NCI-H345 treated with DMSO at 0.1 percent for 48 hours (cell line): ENCODE results near the gene CIDEB.

Source experiments
- DNase-seq: peaks from one replicate; lab custom pipeline; 2025; ENCODE audit not compliant: unreplicated experiment; lab: John Stamatoyannopoulos, UW

Gene CIDEB

DNA sequence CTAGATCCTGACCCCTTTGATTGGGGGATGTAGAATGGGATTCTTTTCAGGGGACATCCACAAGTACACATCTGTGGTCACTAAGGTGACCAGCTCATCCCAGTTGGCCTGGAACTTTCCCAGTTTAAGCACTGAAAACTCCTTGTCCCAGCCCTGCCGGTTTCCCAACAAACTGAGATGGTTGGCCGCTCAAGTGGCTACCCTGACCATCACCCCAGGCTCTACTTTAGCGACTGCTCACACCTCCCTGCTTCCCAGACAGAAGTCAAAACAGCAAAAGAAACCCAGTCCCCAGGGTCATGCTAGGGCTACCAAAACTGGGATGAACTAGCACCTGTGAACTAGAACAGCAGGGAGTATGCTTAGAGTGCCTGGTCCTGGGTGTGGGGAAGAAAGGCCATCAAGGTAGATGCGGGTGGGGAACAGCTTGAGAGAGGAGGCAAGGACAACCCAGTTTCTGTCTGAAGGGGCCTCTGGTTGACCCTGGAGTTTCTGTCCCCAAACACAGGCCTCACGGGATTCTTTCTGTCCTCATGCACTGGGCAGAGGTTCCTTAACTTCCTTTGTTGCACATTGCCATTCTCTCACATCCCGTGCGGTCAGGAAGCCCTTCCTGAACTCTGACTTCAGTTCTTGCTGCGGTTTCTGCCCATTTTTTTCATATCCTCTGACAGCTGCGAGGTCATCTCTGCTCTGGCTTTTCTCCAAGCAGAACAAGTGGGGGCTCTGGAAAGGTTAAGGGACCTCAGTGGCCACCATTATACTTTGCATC, 5.1 kb upstream of the CIDEB start:
- DNase-seq, result no peak

DNA sequence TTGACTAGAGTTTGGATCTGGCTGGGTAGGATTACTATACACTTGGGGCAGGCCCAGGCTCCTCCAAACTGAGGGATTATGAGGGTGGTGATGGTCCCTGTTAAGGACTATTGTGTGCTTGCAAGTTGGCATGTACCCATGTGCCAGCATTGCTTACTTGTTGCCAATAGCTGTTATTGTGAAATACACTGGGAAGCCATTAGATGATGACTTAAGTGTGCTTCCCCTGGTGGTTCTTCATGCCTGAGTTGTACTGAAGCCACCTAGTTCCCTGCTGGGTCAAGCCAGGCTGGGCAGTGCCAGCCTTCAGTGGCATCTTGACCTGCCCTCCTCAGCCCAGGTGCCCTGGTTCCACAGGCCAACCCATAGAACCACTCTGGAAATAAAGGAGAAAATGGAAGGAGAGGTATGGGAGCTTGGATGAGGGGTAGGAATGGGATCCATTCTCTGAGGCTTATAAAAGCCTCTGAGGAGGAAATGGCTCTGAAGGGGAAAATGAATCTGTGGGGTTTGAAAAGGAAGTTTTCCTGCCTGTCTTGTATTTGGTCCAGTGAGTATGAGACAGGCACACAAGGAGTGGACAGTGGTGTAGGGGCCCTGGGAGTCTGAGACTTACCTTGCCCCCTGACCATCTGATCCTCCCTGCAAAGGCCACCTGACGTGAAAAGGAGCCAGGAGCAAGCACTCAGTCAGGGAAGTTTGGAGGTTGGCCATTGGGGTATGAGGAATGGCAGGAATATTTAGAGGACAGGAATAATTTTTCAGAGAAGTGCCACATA, 4.2 kb upstream of the CIDEB start:
- DNase-seq, result no peak

DNA sequence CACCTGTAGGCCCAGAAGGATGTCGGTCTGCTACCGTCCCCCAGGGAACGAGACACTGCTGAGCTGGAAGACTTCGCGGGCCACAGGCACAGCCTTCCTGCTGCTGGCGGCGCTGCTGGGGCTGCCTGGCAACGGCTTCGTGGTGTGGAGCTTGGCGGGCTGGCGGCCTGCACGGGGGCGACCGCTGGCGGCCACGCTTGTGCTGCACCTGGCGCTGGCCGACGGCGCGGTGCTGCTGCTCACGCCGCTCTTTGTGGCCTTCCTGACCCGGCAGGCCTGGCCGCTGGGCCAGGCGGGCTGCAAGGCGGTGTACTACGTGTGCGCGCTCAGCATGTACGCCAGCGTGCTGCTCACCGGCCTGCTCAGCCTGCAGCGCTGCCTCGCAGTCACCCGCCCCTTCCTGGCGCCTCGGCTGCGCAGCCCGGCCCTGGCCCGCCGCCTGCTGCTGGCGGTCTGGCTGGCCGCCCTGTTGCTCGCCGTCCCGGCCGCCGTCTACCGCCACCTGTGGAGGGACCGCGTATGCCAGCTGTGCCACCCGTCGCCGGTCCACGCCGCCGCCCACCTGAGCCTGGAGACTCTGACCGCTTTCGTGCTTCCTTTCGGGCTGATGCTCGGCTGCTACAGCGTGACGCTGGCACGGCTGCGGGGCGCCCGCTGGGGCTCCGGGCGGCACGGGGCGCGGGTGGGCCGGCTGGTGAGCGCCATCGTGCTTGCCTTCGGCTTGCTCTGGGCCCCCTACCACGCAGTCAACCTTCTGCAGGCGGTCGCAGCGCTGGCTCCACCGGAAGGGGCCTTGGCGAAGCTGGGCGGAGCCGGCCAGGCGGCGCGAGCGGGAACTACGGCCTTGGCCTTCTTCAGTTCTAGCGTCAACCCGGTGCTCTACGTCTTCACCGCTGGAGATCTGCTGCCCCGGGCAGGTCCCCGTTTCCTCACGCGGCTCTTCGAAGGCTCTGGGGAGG, 3.1 kb upstream of the CIDEB start, which contains the start of gene LTB4R:
Gene LTB4R (plus strand): TSS at position 857 of the 959 bp plus-strand sequence. CDS start 4,150 bp downstream, outside the sequence.
- DNase-seq, result no peak

DNA sequence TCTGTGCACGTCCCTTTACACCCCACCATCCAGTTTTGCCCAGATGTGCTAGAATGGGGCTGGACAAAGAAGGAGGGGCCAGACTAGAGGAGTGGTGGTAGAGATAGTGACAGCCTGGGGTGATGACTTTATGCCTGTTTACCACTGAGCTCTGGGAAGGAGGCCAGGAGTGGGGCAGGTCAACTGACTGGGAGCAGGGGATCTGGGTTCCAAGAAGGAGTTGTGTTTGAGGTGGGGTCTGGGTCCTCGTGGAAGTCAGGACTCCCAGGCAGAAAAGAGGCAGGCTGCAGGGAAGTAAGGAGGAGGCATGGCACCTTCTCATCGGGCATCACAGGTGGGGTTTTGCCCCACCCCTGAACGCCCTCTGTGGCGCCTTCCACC, 2.5 kb upstream of the CIDEB start:
- DNase-seq, result no peak

DNA sequence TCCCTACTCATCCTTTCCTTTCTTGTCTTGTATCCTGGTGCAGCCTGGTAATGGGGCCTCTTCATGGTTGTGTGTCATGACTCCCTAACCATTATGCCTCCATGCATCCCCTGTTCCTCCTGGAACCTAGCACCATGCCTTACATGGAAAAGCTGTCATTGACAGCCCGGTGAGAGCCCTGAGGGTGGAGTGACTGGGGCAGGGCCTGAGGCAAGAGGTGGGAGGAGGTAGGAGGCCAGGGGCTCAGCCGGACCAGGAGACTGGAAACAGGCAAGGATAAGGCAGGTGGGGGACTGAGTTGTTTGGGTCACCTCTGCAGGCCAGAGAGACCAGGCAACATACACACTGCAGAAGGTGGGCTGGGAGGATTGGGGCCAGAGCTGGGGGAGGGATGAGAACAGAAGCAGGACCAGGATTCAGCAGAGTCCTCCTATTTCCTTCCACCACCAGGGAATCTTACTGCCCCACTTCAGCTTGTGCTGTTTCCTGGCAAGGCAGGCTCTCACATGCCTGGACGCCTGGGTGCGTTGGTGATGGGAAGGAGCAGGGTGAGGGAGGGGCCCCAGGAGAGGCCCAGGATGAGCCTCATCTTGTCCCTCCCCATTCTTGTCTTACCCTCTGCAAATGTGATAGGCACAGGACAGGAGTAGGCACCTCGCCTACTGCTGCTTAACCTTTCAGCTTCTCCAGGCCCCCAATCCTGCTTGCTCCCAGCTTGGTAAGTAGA, 1.9 kb upstream of the CIDEB start, which contains the start of gene LTB4R2:
Gene LTB4R2 (plus strand): TSS at position 603 of the 727 bp plus-strand sequence. CDS start 525 bp downstream, outside the sequence.
- no peak for DNase-seq

DNA sequence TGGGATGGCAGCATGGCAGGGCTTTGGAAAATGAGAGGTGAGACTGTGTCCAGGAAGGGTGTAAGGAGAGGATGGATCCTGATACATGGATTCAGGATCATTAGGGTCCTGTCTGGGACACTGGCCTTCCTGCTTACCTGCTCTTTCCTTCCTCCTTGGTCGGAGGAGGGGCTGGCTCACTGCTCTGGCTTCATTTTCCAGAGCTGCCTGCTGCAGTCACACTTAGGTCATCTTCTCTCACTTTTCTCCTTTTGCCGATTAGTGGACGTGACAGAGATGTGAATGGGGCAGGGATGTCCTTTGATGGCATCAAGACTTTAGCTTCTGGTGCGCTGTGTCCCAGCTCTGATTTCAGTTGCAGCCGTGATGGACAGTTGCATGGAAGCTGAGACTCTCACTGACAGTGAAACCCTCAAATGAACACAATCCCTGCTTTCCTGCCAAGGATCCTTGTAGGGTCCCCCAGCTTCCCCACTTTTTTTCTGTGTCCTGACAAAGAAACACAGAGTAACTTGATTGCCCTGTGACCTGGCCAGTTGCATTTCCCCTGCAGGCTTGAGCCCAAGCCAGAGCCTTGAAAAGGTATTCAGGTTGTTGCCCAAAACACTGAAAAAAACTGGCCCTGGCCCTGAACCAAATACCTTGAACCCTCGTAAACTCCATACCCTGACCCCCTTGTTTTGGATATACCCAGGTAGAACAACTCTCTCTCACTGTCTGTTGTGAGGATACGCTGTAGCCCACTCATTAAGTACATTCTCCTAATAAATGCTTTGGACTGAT, 756 bp upstream of the CIDEB start:
- DNase-seq, result no peak

DNA sequence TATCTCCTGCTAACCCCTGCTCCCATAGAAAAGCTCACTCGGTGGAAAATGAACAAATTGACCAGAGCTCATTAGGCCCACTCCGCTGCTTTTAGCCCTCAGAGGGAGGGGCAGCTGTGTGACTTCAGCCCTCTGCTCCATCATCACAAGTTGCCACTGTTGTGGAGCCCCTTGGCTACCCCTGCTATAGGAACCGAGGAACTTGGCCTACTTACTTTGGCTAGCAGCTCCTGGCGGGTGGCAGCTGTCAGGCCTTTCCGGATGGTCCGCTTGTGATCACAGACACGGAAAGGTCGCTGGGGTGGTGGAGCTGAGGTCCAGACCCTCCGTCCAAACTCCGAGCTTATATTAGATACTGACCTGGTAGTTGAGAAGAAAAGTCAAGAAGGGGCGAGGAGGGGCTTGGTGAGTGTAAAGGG, 612 bp downstream of the CIDEB start:
- no peak for DNase-seq

DNA sequence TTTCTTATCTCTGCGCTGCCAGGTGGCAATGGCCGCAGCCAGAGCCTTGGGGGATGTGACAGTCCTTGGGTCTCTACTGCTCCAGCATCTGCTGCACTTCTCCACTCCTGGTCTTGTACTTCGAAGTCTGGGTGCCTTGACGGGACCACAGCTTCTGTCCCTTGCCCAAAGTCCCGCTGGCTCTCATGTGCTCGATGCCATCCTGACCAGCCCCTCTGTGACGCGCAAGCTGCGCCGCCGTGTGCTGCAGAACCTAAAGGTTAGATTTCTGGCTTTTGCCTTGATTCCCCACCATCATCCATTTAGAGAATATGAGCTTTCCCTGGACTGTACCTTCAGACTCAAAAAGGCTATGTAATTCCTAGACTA, 3.8 kb downstream of the CIDEB start:
- DNase-seq, result no peak

DNA sequence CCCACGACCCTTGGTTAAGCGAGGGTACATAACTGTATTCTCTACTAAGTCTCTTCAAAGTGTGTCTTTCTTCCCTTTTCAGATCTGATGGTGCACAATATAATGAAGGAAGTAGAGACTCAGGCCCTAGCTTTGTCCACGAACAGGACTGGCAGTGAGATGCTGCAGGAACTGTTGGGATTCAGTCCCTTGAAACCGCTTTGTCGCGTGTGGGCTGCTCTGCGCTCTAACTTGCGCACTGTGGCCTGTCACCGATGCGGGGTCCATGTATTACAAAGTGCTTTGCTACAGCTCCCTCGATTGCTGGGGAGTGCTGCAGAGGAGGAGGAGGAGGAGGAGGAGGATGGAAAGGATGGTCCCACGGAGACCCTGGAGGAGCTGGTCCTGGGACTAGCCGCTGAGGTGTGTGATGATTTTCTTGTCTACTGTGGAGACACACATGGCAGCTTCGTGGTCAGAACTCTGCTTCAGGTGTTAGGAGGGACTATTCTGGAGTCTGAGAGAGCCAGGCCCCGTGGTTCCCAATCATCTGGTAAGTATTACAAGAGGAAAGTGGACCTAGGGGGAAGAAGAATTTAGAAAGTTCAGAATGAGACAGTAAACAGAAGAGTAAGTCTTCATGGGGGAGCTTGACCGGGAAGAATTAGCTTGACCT, 7.3 kb downstream of the CIDEB start:
- no peak for DNase-seq

DNA sequence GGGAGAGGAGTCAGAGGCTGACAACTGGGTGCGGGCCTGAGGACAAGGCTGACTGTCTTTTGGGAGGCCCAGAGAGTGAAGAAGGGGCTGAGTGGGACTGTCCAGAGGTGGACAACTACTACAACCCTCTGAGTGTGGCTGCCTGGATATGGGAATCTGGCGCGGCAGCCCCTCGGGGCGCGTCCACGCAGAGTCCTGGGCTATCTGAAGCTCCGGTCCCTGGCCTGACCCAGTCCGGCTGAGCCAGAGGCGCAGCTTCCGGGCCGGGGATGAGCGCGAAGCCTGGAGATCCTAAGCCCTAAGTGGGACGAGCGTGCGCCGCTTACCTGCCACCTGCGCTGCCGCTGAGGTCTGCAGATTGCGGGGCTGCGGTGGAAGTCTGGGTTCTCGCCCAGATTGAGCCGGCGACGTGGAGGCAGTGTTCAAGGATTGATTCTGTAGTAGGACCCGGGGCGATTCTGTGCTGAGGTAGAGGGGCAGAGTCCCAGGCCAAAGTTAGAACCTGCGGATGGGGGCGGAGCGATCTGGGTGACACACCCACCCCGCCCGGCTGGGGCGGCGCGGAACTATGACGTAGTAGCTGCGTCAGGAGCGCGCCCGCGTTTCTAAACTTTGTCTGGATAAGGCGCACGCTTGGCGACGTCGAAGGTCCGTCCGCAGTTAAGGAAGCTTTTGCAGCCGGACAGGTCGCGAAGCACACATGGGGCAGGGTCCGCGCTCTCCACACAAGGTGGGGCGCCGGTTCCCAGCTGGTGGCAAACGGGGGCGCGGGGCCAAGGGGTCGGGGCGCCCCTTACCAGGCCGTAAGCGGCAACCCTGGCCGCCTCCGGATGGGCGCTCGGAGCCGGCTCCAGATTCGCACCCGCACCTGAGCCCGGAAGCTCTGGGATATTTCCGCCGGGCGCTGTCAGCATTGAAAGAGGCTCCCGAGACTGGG, 8.3 kb downstream of the CIDEB start, which contains the start of the genes DHRS1 and NOP9:
Gene DHRS1 (minus strand): TSS at position 526 of the 937 bp plus-strand sequence. CDS start 674 bp downstream, outside the sequence.
Gene NOP9 (plus strand): TSS at position 596 of the 937 bp plus-strand sequence. CDS start 105 bp downstream, at position 701.
- peak; percentile 59 for DNase-seq

DNA sequence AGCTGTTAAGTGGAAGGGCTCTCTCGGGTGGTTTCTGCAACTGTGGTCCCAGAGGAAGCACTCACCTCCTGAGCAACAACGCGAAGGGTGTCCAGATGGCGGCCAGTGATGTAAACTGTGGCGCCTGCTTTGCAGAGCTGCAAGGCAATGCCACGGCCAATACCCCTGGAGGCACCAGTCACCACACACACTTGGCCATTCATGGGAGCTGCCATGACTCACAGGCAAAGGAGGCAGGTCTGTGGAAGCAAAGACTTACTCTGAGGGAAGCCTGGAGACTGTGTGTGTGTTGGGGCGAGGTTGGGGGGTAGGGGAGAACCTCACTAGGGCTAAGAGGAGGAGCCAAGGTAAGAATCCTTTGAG, 8.9 kb downstream of the CIDEB start:
- DNase-seq, result no peak

DNA sequence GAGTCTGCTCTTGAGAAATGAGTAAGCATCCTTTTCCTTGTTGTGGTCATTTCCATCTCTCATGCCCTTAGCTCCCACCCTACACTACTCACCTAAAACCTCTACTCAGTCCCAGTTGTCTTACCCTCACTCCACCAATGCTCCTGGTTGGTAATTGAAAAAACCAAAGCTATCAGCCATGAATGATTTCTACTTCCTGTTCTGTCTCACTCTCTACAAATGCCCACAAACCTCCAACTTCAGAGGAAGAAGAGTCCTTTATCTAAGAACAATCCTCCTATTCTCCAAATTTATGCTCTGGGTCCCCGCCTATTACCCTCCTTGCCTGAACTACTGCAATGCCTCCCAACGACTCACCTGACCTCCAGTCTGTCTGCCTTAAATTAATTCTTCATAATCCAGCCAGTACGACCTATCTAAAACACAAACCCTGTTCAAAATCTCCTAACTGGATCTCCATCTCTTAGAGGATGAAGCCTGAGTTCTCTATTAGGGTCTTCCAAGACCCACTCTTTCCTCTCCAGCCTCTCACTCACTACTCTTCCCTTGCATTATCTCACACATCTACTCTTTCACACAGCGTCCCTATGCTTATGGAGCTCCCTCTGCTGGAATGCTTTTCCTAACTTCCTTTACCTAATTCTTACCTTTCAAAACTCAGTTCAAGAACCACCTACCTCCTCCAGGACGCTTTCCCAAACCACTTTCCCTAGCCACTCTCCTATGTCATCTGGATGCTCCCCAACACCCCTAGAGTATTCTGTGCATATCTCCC, 10.4 kb downstream of the CIDEB start:
- no peak for DNase-seq

DNA sequence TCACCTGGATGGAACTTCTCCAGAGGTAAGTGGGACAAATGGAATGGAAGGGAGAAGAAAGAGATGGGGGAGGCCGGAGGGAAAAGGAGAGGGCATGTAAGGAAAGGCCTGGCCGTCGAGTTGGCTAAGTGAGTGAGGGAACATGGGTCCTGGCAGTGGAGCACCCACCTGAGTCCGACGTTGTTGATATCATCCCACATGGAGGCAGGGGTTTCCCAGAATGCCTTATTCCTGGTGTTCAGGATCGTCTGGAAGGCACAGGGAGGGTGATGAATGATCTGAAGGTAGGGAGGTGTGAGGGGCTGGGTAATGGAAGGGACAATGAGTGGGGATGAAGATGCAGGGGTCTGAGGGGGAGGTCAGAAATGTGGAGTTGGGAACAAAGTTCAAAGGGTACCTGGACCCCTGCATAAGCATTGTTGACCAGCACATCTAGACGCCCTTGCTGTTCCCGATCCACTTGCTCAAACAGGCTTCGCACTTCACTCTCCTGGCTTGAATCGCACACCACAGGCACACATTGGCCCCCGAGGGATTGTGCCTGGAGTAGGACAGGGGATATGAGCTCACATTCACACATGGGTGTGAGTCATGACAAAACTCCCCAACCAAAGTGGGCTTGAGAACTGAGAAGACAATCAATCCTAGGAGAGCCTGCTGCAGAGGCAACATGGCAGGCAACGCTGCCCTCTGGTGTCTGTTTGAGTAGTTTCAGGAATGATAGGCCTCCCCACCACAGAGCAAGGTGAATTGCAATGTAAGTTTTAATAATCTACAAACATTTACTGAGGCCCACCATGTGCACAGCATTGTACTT, 11.2 kb downstream of the CIDEB start:
- DNase-seq, result peak; percentile 27

DNA sequence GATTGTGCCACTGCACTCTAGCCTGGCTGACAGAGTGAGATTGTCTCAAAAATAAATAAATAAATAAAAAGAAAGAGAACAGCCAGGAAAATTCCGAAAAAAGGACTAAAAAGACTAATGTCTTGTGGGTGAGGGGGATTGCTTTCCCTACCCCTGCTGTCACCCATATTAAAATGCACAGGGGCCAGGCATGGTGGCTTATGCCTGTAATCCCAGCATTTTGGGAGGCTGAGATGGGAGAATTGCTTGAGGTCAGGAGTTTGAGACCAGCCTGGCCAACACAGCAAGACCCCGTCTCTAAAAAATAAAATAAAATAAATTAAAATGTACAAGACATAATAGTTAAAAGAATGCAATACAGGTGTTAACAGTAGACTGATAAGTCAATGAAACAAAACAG, 14.3 kb downstream of the CIDEB start:
- no peak for DNase-seq

DNA sequence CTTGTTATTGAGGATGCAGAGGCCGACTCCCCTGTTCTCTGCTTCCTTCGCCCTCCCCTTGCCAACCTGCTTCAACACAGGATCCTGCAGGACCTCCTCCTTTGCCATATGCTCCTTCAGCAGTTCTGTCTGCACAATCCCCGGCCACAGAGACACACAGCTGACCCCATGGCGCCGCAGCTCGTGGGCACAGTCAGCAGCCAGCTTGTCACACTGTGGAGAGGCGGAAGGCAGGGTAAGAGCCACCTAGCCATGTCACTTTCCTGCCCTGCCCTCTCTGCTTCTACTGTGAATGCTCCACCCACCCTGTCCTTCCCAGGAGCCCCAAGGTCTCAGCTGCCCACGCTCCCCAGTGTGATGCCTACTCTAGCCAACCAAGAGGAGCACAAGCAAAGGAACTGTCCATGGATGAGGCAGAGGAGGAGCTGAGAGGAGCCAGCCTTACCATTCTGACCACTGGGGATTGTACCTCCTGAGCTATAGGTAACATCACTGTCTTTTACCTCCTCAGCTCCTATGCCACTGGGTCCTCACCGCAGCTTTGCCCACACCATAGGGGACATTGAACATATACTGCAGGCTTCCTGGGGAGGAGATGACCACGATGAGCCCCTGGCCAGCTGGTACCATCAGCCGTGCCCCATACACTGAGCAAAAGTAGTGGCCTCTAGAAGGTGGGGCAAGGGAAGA, 15.5 kb downstream of the CIDEB start:
- DNase-seq, result no peak
